MM.1S (cell line): ENCODE data around the gene GALNT10.

ENCODE experiments used
- CTCF ChIP-seq: fragments of 300-600 bp; sonication (generic); IDR thresholded peaks from 2 replicates; pipeline ENCODE4 v1.5.1; 2016; ENCODE audit warnings: antibody characterized with exemption, low read length, mixed read lengths
- EZH2phosphoT487 ChIP-seq: fragments of 300-600 bp; sonication (generic); IDR thresholded peaks from 2 replicates; pipeline ENCODE4 v1.6.1; 2018; ENCODE audit warnings: antibody characterized with exemption, low read length

- no peak for TF ChIP-seq CTCF
- no peak for TF ChIP-seq EZH2phosphoT487
Measured at GRCh38 chr5:154410008-154410407, 219.5 kb downstream of the GALNT10 start.
